Activated CD8-positive, alpha-beta T cell treated with anti-CD3 and anti-CD28 coated beads, Interleukin-2, amount 10 ng/mL, durations not matched to agents 7 days and 5 days (primary cell): ENCODE data around the gene CEMIP. TPM values are rescaled to one million over a fixed set of nuclear protein-coding genes. Genes with fewer than 3 reads are reported as not detected.
A peak's percentile ranks its signal among the peaks of the same experiment; 100 is the strongest.

Experiments
- ATAC-seq: fragments of 150-1000 bp; cut with Tn5 transposase; one replicate; pipeline ENCODE4 v1.10.0; 2021; ENCODE audit warnings: moderate library complexity
- CTCF ChIA-PET: fragments of 350-600 bp; sonication (Branson Sonifier 250); formaldehyde crosslinking; loops from one replicate; lab custom pipeline; 2021; ENCODE audit warnings: antibody characterized with exemption; lab: Charles Lee
- POLR2A ChIA-PET: fragments of 350-600 bp; sonication (Branson Sonifier 250); formaldehyde crosslinking; loops from one replicate; lab custom pipeline; 2021; ENCODE audit warnings: antibody characterized with exemption; lab: Charles Lee
- DNase-seq: peaks from one replicate; pipeline ENCODE4 v3.0.0-alpha.2; 2020
- H3K27ac Mint-ChIP-seq: one replicate; pipeline ENCODE4 v1.8.0; 2021; ENCODE audit warnings: mild to moderate bottlenecking, mixed read lengths
- H3K27me3 Mint-ChIP-seq: one replicate; pipeline ENCODE4 v1.8.0; 2021; ENCODE audit warnings: low read depth, mixed read lengths
- H3K36me3 Mint-ChIP-seq: one replicate; pipeline ENCODE4 v1.8.0; 2021; ENCODE audit warnings: low read depth, mixed read lengths
- H3K4me1 Mint-ChIP-seq: one replicate; pipeline ENCODE4 v1.8.0; 2021; ENCODE audit warnings: low read depth, mixed read lengths
- H3K4me3 Mint-ChIP-seq: one replicate; pipeline ENCODE4 v1.8.0; 2021; ENCODE audit warnings: mild to moderate bottlenecking, mixed read lengths
- H3K9me3 Mint-ChIP-seq: one replicate; pipeline ENCODE4 v1.8.0; 2022; ENCODE audit warnings: mixed read lengths; ENCODE audit not compliant: insufficient read depth
- total RNA-seq, 2 experiments: library from RNA; stranded (reverse); gene quantifications; one replicate each; pipeline ENCODE4 v1.2.3, GENCODE V29; 2021

The CEMIP gene
- total RNA-seq, 2 experiments from 2014 or later: not detected

- Mint-ChIP-seq H3K9me3 (no peaks in the 10 kb centered on the region), H3K36me3 (no peaks in the 10 kb centered on the region), H3K4me1 (peaks cover 8% of the 10 kb centered on the region), H3K4me3 (no peak overlapping the region), H3K27me3 (peaks cover 39% of the 10 kb centered on the region), H3K27ac (no peak overlapping the region)
- ATAC-seq: peak; percentile 45
- ChIA-PET POLR2A (interaction anchor here (0.6 kb wide), 1 partner anchor 81 kb away, joined by 3 read pairs; no protein-coding TSS in a partner anchor), CTCF (interaction anchor here (0.6 to 3.7 kb wide), 46 partner anchors 9 to 490 kb away, joined by 3 to 51 read pairs (median 4); partner anchors contain the start of gene ABHD17C)
- DNase-seq: peak; percentile 71
These were observed 2.6 kb upstream of the CEMIP start for GRCh38 chr15:80776420-80777045.

DNA sequence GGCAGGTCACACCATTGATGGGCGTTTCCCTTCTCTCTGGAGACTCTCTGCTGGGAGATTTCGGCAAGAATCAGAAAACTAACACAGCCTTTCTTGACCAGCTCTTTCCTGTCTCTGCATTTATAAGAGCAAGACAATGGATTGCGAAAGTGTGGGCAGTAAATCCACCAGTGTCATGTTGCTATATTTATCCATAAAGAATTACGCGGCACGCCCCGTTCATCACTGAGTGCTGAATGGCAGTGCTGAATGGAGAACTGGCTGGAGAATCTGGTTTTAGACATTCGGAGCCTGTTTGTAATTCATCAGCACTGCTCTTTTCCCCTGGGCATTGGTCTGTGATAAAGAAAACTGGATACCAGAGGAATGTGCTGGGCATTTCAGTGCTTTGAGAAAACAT lies 2.0 kb upstream of the CEMIP start:
- Mint-ChIP-seq H3K27ac (no peak overlapping the region), H3K27me3 (peaks cover 45% of the 10 kb centered on the region), H3K4me1 (peaks cover 8% of the 10 kb centered on the region), H3K4me3 (no peak overlapping the region), H3K36me3 (no peaks in the 10 kb centered on the region), H3K9me3 (no peaks in the 10 kb centered on the region)
- no peak for DNase-seq
- no peak for ATAC-seq
- ChIA-PET POLR2A (no interaction called here), CTCF (interaction anchor here (0.6 to 3.7 kb wide), 37 partner anchors 10 to 489 kb away, joined by 3 to 51 read pairs (median 6); partner anchors contain the start of gene ABHD17C)

GRCh38 chr15:80777826-80778620 lies 1.1 kb upstream of the CEMIP start:
- Mint-ChIP-seq H3K36me3 (no peaks in the 10 kb centered on the region), H3K27ac (no peak overlapping the region), H3K27me3 (peaks cover 54% of the 10 kb centered on the region), H3K4me1 (peaks cover 8% of the 10 kb centered on the region), H3K4me3 (no peak overlapping the region), H3K9me3 (no peaks in the 10 kb centered on the region)
- CTCF ChIA-PET: interaction anchor here (0.8 to 3.7 kb wide), 9 partner anchors 9 to 488 kb away, joined by 3 to 51 read pairs (median 8); no protein-coding TSS in a partner anchor
- DNase-seq (no peak), ATAC-seq (no peak)
- POLR2A ChIA-PET: no interaction called here

DNA sequence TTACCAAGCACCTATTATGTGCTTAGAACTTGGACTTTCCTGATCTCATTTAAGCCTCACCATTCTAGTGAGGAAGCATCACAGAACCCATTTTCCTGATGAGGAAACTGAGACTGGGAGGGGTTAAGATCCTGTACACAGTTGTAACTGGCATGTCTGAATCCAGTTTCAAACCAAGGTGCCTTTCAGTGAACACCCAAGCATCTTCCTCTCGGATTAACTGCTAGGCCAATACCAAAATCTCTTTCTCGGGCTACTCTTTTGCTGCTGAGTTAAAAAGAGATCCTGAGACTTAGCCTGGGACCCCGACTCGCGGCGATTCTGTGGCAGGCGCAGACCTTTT lies 578 bp upstream of the CEMIP start:
- ChIA-PET CTCF (interaction anchor here (1.0 to 2.9 kb wide), 5 partner anchors 9 to 211 kb away, joined by 3 to 24 read pairs (median 6); no protein-coding TSS in a partner anchor), POLR2A (no interaction called here)
- no peak for DNase-seq
- peaks cover 12% of the 10 kb centered on the region for H3K4me1 Mint-ChIP-seq
- H3K36me3 Mint-ChIP-seq: no peaks in the 10 kb centered on the region
- peaks cover 58% of the 10 kb centered on the region for H3K27me3 Mint-ChIP-seq
- ATAC-seq: no peak
- no peak overlapping the region for H3K27ac Mint-ChIP-seq
- H3K9me3 Mint-ChIP-seq: no peaks in the 10 kb centered on the region
- no peak overlapping the region for H3K4me3 Mint-ChIP-seq

DNA sequence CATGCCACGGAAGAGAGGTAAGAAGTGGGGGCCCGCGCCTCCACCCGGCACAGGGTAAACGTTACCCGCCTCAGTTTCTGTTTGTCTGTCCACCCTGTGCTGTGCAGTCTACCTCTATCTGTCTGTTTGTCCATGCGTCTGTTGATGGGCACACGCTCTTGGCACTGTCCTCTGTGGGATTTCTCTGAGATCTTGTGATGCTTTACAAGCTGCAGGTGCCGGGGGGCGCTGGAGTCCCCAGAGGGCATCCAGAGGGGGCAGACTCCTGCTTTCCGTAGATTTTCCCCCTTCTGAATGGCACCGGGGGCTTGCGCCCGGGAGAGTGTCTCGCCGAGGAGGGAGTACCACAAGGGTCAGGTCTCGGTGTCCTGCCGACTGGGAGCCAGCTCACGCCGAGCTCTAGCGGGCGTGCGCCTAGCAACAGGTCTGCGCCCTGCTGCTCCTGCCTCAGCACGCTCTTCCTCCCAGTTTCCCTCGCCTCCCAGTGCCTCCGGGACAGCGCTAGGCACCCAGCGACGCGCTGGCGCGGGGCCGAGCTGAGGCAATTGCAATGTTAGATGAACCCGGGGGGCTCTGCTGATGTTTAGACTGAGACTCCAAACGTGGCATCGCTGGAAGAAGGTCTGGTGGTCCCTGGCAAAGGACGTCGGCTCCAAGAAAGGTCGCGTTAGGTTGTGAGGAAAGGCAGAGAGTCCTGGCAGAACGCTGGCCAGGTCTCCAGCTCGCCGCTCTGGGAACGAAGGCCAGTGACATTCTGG lies 667 bp downstream of the CEMIP start:
- H3K4me1 Mint-ChIP-seq: peaks cover 14% of the 10 kb centered on the region
- CTCF ChIA-PET: interaction anchor here (0.7 to 1.8 kb wide), 13 partner anchors 8 to 323 kb away, joined by 3 to 9 read pairs (median 4); no protein-coding TSS in a partner anchor
- no peaks in the 10 kb centered on the region for H3K36me3 Mint-ChIP-seq
- no peak overlapping the region for H3K27ac Mint-ChIP-seq
- no peaks in the 10 kb centered on the region for H3K9me3 Mint-ChIP-seq
- POLR2A ChIA-PET: no interaction called here
- H3K27me3 Mint-ChIP-seq: peaks cover 58% of the 10 kb centered on the region
- H3K4me3 Mint-ChIP-seq: peak overlapping the region; percentile 31
- no peak for ATAC-seq
- DNase-seq: no peak

DNA sequence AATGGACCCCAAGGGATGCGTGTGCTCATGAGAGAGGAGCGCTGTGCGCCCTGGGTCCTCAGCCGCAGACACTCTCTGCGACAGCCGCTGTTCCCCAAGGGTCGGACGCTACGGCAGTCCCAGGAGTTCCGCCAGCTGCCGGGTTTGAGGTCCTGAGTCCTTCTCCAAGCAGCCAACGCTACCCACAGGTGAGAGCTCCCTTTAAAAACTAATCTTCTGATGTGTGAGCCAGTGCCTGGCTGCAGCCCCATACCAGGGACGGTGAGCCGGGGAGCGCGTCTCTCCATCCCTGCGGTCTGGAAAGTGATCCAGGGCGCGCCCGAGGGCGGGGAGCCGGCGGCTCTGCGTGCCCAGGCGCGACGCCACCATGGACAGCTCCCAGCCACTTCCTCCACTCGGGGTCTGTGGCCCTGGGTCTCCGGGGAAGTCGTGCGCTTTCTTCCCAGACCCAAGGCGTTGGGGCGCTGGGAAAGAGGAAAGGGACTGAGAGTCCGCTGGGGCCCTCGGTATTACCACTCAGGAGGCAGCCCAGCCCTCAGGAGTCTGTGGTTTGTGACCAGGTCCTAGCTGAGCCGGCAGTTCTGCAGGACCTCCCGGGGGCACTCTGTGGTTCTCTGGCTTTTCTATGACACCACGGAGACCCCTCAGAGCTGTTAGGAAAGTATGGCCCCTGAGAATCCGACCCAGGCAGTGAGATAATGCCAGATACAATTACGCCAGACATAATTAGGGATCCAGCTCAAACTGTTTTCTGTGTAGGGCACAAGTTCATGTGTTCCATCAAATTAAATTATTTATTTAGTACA lies 1.4 kb downstream of the CEMIP start:
- H3K4me3 Mint-ChIP-seq: no peak overlapping the region
- H3K36me3 Mint-ChIP-seq: no peaks in the 10 kb centered on the region
- peaks cover 14% of the 10 kb centered on the region for H3K4me1 Mint-ChIP-seq
- ChIA-PET CTCF (interaction anchor here (0.8 to 1.8 kb wide), 6 partner anchors 12 to 194 kb away, joined by 3 to 9 read pairs (median 5); no protein-coding TSS in a partner anchor), POLR2A (no interaction called here)
- DNase-seq: peak; percentile 29
- H3K9me3 Mint-ChIP-seq: no peaks in the 10 kb centered on the region
- ATAC-seq: no peak
- H3K27me3 Mint-ChIP-seq: peaks cover 58% of the 10 kb centered on the region
- no peak overlapping the region for H3K27ac Mint-ChIP-seq

GRCh38 chr15:80783260-80783659 lies 4.1 kb downstream of the CEMIP start:
- Mint-ChIP-seq H3K27me3 (peaks cover 41% of the 10 kb centered on the region), H3K4me1 (peaks cover 11% of the 10 kb centered on the region), H3K36me3 (no peaks in the 10 kb centered on the region), H3K27ac (no peak overlapping the region), H3K9me3 (no peaks in the 10 kb centered on the region), H3K4me3 (no peak overlapping the region)
- ATAC-seq (no peak), DNase-seq (no peak)
- ChIA-PET POLR2A (no interaction called here), CTCF (interaction anchor here (0.8 to 2.3 kb wide), 3 partner anchors 187 to 483 kb away, joined by 3 to 11 read pairs (median 3); no protein-coding TSS in a partner anchor)

- no peaks in the 10 kb centered on the region for H3K9me3 Mint-ChIP-seq
- H3K27ac Mint-ChIP-seq: no peak overlapping the region
- ChIA-PET CTCF (interaction anchor here (1.3 to 3.3 kb wide), 3 partner anchors 9 to 481 kb away, joined by 3 to 30 read pairs (median 4); no protein-coding TSS in a partner anchor), POLR2A (no interaction called here)
- peaks cover 6% of the 10 kb centered on the region for H3K4me1 Mint-ChIP-seq
- DNase-seq: no peak
- no peaks in the 10 kb centered on the region for H3K36me3 Mint-ChIP-seq
- H3K27me3 Mint-ChIP-seq: peaks cover 33% of the 10 kb centered on the region
- ATAC-seq: no peak
- no peak overlapping the region for H3K4me3 Mint-ChIP-seq
These were observed 6.2 kb downstream of the CEMIP start for GRCh38 chr15:80785335-80785734.

DNA sequence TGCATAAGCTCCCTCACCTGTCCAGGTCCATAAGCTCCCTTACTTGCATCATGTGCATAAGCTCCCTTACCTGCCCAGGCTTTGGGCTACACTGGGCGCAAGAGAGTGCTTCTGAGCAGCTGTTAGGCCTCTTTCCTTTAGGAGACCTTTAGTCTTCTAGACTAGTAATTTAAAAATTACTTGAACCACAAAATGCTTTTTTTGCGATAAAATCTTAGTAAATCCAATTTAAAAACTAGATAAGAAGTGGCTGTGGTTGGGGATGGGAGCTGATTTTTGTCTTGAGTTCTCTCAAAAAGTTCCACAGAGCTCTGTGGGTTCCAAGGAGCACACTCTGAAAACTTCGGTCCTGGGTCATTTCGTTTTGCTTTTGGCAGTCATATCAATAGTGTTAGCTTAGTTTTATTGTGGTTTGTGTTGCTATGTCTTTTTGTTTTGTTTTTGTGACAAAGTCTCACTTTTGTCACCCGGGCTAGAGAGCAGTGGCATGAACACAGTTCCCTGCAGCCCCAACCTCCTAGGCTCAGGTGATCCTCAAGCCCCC lies 6.7 kb downstream of the CEMIP start:
- DNase-seq: no peak
- no peak for ATAC-seq
- Mint-ChIP-seq H3K4me1 (peaks cover 6% of the 10 kb centered on the region), H3K36me3 (no peaks in the 10 kb centered on the region), H3K9me3 (no peaks in the 10 kb centered on the region), H3K4me3 (no peak overlapping the region), H3K27ac (no peak overlapping the region), H3K27me3 (peaks cover 35% of the 10 kb centered on the region)
- POLR2A ChIA-PET: no interaction called here
- CTCF ChIA-PET: interaction anchor here (1.0 to 3.3 kb wide), 3 partner anchors 10 to 184 kb away, joined by 4 to 30 read pairs (median 4); no protein-coding TSS in a partner anchor

- POLR2A ChIA-PET: no interaction called here
- Mint-ChIP-seq H3K36me3 (no peaks in the 10 kb centered on the region), H3K4me1 (peaks cover 6% of the 10 kb centered on the region), H3K27me3 (peaks cover 25% of the 10 kb centered on the region), H3K27ac (no peak overlapping the region), H3K4me3 (no peak overlapping the region), H3K9me3 (no peaks in the 10 kb centered on the region)
- DNase-seq (no peak), ATAC-seq (no peak)
- CTCF ChIA-PET: interaction anchor here (2.0 to 3.3 kb wide), 2 partner anchors 8 to 11 kb away, joined by 6 to 30 read pairs; partner anchors contain the start of gene CEMIP
These were observed 8.1 kb downstream of the CEMIP start for GRCh38 chr15:80787316-80787715.
